HepG2 (cell line): ENCODE data around the gene ASB14. TPM values are rescaled to one million over a fixed set of nuclear protein-coding genes. Genes with fewer than 3 reads are reported as not detected.

ENCODE experiments used
- ATF7-NPFF ChIP-seq: sonication (generic); formaldehyde crosslinking; IDR thresholded peaks from 2 replicates; pipeline ENCODE4 v1.8.1; 2023; ENCODE audit warnings: mild to moderate bottlenecking, low read depth, missing genetic modification reagents, moderate library complexity
- BRF2 ChIP-seq: sonication (generic); formaldehyde crosslinking; IDR thresholded peaks from 2 replicates; pipeline ENCODE4 v1.8.1; 2022; ENCODE audit warnings: mild to moderate bottlenecking, missing genetic modification reagents
- HMG20B ChIP-seq: conservative IDR thresholded peaks from 2 replicates; pipeline ENCODE4 v1.6.1; 2016; ENCODE audit warnings: missing genetic modification reagents, missing compliant biosample characterization
- MLXIP ChIP-seq: sonication (generic); formaldehyde crosslinking; IDR thresholded peaks from 2 replicates; pipeline ENCODE4 v1.9.0; 2021; ENCODE audit warnings: missing genetic modification reagents, borderline replicate concordance
- MYPOP ChIP-seq: sonication (generic); formaldehyde crosslinking; IDR thresholded peaks from 2 replicates; pipeline ENCODE4 v1.8.1; 2023; ENCODE audit warnings: mild to moderate bottlenecking, moderate library complexity, missing genetic modification reagents
- NR2C2 ChIP-seq: sonication (generic); formaldehyde crosslinking; IDR thresholded peaks from 2 replicates; pipeline ENCODE4 v1.4.0; 2020; ENCODE audit warnings: missing genetic modification reagents, mild to moderate bottlenecking, moderate library complexity, borderline replicate concordance
- RFX5 ChIP-seq: IDR thresholded peaks from 2 replicates; pipeline ENCODE4 v1.6.1; 2011; ENCODE audit warnings: low read depth, low read length, improper control_type of control experiment
- YEATS2 ChIP-seq: sonication (generic); formaldehyde crosslinking; IDR thresholded peaks from 2 replicates; pipeline ENCODE4 v1.4.0; 2020; ENCODE audit warnings: missing genetic modification reagents, borderline replicate concordance
- ZNF232 ChIP-seq: sonication (generic); formaldehyde crosslinking; IDR thresholded peaks from 2 replicates; pipeline ENCODE4 v1.4.0; 2020; ENCODE audit warnings: missing genetic modification reagents, borderline replicate concordance
- ZNF264 ChIP-seq: sonication (generic); formaldehyde crosslinking; IDR thresholded peaks from 2 replicates; pipeline ENCODE4 v1.4.0; 2020; ENCODE audit warnings: missing genetic modification reagents
- ZNF383 ChIP-seq: sonication (generic); formaldehyde crosslinking; IDR thresholded peaks from 2 replicates; pipeline ENCODE4 v1.4.0; 2020; ENCODE audit warnings: missing genetic modification reagents, mild to moderate bottlenecking, borderline replicate concordance
- ZNF460 ChIP-seq: sonication (generic); formaldehyde crosslinking; IDR thresholded peaks from 2 replicates; pipeline ENCODE4 v1.5.1; 2020; ENCODE audit warnings: missing genetic modification reagents, mild to moderate bottlenecking, borderline replicate concordance
- ZNF564 ChIP-seq: sonication (generic); formaldehyde crosslinking; IDR thresholded peaks from 2 replicates; pipeline ENCODE4 v1.8.1; 2023; ENCODE audit warnings: mild to moderate bottlenecking, missing genetic modification reagents
- ZNF572 ChIP-seq: sonication (generic); formaldehyde crosslinking; IDR thresholded peaks from 2 replicates; pipeline ENCODE4 v1.5.1; 2020; ENCODE audit warnings: mild to moderate bottlenecking, missing genetic modification reagents
- polyA plus RNA-seq, 8 experiments: library from polyadenylated mRNA; depleted of rRNA in 3 of 8; stranded (reverse) in 7 of 8; unstranded in 1 of 8; fragments of >200 nt; fragmentation: Illumina TruSeq in 4 of 8; extraction: Trizol in 4 of 8; gene quantifications; 2 replicates each; pipeline versions ENCODE4 v1.2.1 to v1.2.3, GENCODE V29; 2011 to 2016; ENCODE audit warnings: low read depth in 4 of 8, missing spikeins in 1 of 8, mixed read lengths in 1 of 8; ENCODE audit not compliant: insufficient read depth in 1 of 8
- total RNA-seq, 5 experiments: library from RNA; depleted of rRNA; stranded (reverse); fragments of >200 nt; fragmentation: Illumina TruSeq; extraction: Trizol; gene quantifications; 2 replicates each; pipeline ENCODE4 v1.2.3, GENCODE V29; 2016; ENCODE audit warnings: low read depth in 1 of 5
- TF ChIP-seq, protein P1 (sequence below): sonication (generic); formaldehyde crosslinking; IDR thresholded peaks from 2 replicates; pipeline ENCODE4 v1.4.0; 2020; ENCODE audit warnings: mild to moderate bottlenecking, missing genetic modification reagents

ASB14 gene
- total and polyA plus RNA-seq, 2 of the 13 experiments (the other 11 are each of a cell fraction or from before 2014, with no cell fraction given), result not detected

- TF ChIP-seq MLXIP (CRISPR knock-in tag) (no peak), NR2C2 (peak; percentile 70; the same call in 1 of the 2 replicates), ZNF232 (peak; percentile 84; the same call in 1 of the 2 replicates), ATF7-NPFF (CRISPR knock-in tag) (peak; percentile 84), HMG20B (no peak), BRF2 (peak; percentile 77; the same call in 1 of the 2 replicates), ZNF264 (CRISPR knock-in tag) (no peak), ZNF572 (CRISPR knock-in tag) (no peak), MYPOP (CRISPR knock-in tag) (peak; percentile 86; the same call in 1 of the 2 replicates), ZNF564 (CRISPR knock-in tag) (no peak), RFX5 (no peak), ZNF383 (CRISPR knock-in tag) (no peak), YEATS2 (CRISPR knock-in tag) (peak; percentile 70), ZNF460 (no peak)
- TF ChIP-seq, protein P1, sequence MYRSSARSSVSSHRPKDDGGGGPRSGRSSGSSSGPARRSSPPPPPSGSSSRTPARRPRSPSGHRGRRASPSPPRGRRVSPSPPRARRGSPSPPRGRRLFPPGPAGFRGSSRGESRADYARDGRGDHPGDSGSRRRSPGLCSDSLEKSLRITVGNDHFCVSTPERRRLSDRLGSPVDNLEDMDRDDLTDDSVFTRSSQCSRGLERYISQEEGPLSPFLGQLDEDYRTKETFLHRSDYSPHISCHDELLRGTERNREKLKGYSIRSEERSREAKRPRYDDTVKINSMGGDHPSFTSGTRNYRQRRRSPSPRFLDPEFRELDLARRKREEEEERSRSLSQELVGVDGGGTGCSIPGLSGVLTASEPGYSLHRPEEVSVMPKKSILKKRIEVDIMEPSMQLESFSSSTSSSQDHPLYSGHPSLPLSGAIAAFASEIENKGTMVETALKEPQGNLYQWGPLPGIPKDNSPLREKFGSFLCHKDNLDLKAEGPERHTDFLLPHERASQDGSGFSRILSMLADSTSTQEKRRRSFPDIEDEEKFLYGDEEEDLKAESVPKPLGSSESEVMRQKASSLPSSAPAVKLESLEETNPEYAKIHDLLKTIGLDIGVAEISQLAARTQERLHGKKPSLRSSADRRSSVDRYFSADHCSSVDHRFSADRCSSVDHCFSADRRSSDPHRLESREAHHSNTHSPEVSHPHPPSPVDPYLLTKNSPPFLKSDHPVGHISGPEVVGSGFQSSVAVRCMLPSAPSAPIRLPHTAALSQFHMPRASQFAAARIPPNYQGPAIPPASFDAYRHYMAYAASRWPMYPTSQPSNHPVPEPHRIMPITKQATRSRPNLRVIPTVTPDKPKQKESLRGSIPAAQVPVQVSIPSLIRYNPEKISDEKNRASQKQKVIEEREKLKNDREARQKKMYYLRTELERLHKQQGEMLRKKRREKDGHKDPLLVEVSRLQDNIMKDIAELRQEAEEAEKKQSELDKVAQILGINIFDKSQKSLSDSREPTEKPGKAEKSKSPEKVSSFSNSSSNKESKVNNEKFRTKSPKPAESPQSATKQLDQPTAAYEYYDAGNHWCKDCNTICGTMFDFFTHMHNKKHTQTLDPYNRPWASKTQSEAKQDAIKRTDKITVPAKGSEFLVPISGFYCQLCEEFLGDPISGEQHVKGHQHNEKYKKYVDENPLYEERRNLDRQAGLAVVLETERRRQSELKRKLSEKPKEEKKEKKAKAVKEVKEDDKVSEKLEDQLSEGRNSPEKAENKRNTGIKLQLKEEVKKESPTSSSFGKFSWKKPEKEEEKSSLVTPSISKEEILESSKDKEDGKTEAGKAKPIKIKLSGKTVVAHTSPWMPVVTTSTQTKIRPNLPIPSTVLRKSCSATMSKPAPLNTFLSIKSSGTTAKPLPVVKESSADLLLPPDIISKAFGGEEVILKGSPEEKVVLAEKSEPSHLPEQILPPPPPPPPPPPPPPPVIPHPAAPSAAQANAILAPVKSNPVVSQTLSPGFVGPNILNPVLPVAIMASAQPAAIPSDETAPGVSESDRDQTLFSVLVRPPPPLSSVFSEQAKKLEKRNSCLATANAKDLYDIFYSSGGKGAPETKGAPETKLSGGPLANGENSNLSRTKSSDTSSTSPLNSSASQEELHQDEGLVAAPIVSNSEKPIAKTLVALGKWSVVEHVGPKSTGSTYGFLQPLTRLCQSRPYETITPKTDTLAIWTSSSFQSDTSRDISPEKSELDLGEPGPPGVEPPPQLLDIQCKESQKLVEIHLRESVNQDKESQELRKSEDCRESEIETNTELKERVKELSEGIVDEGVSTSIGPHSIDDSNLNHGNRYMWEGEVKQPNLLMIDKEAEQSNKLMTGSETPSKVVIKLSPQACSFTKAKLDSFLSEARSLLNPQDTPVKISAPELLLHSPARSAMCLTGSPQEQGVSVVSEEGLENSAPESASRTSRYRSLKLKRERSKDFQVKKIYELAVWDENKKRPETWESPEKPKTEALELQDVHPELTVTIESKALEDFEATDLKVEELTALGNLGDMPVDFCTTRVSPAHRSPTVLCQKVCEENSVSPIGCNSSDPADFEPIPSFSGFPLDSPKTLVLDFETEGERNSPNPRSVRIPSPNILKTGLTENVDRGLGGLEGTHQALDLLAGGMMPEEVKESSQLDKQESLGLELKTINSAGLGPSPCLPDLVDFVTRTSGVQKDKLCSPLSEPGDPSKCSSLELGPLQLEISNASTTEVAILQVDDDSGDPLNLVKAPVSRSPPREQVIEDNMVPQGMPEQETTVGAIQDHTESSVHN (CRISPR knock-in tag), result no peak
These were observed 65.1 kb downstream of the ASB14 start, which contains the start of gene APPL1 (continued) for GRCh38 chr3:57227204-57227929.
